ENCODE data around the gene ATP6V1B1.

- TF ChIP-seq, protein P1, sequence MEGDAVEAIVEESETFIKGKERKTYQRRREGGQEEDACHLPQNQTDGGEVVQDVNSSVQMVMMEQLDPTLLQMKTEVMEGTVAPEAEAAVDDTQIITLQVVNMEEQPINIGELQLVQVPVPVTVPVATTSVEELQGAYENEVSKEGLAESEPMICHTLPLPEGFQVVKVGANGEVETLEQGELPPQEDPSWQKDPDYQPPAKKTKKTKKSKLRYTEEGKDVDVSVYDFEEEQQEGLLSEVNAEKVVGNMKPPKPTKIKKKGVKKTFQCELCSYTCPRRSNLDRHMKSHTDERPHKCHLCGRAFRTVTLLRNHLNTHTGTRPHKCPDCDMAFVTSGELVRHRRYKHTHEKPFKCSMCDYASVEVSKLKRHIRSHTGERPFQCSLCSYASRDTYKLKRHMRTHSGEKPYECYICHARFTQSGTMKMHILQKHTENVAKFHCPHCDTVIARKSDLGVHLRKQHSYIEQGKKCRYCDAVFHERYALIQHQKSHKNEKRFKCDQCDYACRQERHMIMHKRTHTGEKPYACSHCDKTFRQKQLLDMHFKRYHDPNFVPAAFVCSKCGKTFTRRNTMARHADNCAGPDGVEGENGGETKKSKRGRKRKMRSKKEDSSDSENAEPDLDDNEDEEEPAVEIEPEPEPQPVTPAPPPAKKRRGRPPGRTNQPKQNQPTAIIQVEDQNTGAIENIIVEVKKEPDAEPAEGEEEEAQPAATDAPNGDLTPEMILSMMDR (conservative IDR thresholded peaks at IDR 0.05; ENCODE audit: low read length) = no peak
- TF ChIP-seq EZH2phosphoT487 (IDR thresholded peaks at IDR 0.05; ENCODE audit: borderline replicate concordance) = no peak
Observed at GRCh38 chr2:70942396-70943204, 6.9 kb downstream of the ATP6V1B1 start.

All from Loucy (cell line).